NCI-H510A treated with DMSO at 0.1 percent for 48 hours (cell line): Measurements from ENCODE around the gene SECISBP2L.
"Not testable (repeated sequence)": the region's sequence is repeated elsewhere in the genome, so short reads cannot be mapped to it uniquely, and the experiment has no call there.

Experiments
- DNase-seq: peaks from one replicate; lab custom pipeline; 2025; lab: John Stamatoyannopoulos, UW

Gene SECISBP2L

DNA sequence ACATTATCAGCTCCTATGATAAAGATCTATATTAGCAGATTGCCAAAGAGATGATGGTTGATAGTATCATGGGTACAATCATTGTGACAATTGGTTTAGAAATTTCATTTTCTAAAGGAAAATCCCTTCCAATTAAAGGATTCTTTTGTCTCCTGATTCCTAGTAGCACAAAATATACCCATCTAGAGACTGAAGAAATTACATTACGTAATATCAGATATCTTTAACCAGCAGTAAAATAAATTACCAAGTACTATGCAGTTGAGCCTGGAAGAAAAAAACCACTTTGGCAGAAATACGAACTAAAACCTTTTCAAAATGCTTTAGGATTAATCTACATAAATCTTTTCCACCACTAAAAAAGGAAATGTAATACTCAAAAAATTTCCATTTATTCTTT is 46.9 kb downstream of the SECISBP2L start:
- DNase-seq = no peak

DNA sequence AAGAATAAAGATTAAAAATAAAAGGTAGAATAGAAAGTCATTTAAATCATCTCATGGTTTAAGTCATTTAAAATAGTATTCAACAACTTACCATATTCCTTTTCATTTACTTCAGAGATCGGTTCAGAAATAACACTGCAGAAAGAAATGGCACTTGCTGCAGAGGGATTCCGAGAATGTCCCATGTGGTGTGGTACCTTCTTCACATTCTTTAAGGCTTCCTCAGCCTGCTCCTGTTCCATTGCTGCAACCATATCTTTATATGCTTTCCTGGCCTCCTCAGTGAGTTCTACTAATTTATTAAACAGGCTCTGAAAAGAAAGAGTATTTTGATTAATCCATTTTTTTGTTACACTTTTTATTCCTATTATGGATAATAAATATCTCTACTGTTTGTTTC is 50.0 kb downstream of the SECISBP2L start:
- no peak for DNase-seq

DNA sequence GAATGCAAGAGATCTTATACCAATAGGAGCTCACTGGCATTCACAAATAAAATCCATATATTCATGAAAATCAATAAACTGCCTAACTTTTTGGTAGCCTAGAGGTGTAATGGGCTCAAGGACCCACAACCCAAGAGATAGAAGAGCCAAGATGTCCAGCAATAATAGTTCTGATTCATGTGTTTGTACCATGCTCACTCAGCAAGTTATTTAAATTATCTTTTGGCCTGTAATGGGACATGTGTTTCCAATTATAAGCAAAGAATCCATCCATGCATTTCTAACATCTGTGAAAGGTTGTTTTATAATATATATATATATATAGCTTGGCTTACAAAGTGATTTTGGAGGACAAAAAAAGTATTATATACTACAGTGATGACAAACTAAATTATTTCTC is 52.9 kb downstream of the SECISBP2L start:
- no peak for DNase-seq

DNA sequence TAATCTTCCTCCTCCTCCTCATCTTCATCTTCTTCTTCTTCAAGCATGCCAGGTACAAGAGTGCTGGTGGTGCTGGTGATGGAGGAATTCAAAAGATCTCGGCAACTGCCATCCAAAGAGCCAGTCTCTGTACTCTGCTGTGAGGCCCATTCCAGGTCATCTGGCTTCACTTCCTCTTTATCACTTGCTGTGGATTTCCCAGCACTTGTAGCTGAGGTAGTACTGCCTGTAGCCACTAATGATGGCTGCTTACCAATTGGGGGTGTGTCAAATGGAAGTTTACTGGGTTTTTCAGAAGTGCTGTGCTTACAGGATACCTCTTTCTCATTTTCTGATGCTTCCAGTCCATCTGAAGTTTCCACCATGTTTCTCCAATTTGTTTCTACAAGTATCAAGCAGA is 53.7 kb downstream of the SECISBP2L start:
- no peak for DNase-seq

DNA sequence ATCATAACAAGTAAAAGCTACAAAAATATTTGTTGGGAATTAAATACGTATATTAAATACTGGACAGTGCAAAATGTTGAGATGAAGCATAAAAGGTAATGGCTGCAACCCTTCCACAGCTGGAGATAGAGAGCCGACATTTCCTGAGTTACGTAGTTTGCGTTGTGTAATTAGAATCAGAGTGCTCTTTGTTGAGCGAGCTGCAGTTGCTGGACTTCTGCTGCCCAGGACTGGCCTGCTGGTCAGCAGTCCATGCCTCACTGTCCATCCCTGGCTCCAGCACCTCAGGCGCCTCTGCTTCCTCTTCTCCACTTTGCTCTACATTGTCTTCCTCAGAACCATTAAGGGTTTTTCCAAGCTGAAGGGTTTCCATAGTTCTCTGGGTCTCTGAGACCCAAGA is 54.1 kb downstream of the SECISBP2L start:
- DNase-seq = no peak

DNA sequence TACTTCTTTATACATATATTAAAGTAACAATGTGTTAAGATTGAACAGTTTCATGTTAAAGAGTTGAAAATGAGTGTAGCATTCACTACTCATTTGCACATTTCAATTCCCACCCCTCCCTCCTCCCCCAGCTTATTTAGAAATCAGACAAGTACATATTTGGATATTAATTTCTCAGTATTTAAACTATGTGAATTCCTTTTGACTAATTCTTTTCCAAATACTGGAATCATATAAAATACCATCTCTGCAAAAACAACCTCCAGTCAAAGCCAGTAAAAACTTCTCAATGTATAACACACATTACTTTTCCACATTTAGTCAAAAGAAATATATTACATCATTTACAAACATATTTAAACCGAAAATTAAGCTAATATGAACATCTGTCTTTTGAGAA is 57.1 kb downstream of the SECISBP2L start:
- no peak for DNase-seq

DNA sequence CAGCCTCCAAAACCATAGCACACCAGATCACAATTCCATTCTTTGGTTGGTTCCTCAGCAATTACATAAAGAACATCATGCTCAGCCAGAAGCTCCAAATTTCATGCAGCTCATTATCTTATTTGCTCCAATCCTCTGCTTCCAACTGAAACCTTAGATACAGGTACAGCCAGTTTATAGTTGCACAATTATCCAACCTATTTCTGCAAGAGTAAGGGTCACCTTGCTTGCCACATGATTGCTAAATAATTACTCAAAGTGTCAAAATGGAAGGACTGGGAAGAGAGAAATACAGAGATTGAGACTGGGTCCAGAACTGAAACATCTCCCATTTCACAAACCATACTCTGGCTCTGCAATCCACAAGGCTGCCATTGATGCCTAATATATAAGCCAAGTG is 59.1 kb downstream of the SECISBP2L start:
- no peak for DNase-seq

DNA sequence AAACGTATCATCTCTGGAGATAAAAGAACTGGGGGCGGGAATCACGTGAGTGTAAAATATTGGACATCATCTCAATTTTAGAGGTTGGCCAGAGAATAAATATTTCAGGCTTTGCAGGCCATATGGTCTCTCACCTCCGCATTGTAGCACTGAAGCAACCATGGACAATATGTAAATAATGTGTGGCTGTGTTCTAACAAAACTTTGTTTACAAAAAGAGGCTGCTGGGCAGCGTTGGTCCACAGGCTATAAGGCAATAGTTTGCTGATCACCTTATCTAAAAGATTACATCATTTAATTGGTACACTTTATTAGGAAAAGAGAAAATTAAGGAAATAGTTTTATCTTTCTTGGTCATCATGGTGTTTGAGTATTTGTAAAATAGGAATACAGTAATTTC is 60.0 kb downstream of the SECISBP2L start:
- no peak for DNase-seq

DNA sequence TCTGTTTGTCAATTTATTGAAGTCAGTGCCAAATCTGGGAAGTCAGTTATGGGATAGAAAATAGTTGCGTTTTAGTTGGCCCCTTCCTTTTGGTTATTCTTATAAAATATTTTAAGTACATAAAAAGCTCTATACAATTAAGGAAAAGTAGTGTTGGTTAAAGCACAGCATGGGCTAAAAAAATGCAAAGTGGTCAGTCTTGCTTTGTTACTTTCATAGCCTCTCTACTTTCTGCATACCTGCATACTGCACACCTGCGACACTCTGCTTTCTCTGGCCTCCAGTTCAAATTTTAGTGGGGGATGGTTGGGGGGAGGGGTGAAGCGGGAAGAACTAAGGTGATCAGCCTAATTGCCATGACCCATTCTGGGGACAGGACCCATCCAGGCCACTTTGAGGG is 60.7 kb downstream of the SECISBP2L start:
- DNase-seq = no peak

DNA sequence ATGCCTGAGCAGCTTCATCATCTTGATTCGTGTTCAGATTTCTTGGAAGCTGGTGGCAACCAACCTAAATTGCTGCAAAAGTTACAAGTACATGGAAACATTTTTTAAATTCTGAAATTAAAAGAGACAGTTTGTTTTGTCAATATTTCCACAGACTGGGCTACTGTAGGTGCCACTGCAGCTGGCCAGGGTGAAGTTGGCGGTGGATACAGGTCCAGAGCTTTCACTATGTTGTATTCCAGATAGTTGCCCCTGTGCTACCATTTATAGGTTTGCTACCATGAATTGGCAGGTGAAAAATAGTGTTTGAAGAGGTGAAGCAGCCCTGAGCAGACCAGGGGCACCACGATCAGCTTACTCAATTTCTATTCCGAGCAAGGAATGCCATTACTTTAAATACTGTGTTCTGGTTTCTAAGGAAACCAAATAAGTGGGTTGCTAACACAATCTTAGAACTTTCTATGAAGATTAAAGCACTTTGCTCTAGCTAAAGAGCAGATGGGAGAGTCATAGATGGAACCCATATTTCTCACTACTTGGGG is 61.4 kb downstream of the SECISBP2L start:
- DNase-seq = no peak

DNA sequence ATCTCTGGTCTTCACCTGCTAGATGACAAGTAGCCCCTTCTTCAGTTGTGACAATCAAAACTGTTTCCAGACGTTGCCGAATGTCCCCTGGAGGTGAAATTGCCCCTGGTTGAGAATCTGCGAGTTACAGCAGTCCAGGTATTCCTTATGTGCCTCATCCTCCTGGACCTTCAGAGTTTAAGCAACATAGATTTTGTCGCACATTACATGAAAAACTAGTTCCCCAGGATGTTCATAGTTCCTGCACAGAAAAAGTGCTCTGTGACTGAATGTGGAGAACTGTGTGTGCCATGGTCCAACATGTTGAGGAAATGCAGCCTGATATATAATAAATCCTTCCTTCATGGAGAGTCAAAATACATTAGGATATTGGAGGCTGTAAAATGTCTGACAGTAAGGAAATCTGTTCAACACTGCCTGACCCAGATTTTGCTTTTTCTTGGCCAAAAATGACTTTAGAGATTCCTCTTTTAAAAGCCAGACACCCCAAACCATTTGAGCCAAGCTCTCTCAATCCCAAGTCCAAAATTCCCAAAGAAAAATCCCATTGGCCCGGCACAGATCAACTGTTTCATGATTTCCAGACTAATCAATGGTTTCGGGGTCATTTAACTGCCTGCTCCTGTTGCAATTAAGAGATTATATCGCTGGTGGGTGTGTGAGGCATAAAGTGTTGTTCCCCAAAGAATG is 62.1 kb downstream of the SECISBP2L start:
- DNase-seq = no peak

DNA sequence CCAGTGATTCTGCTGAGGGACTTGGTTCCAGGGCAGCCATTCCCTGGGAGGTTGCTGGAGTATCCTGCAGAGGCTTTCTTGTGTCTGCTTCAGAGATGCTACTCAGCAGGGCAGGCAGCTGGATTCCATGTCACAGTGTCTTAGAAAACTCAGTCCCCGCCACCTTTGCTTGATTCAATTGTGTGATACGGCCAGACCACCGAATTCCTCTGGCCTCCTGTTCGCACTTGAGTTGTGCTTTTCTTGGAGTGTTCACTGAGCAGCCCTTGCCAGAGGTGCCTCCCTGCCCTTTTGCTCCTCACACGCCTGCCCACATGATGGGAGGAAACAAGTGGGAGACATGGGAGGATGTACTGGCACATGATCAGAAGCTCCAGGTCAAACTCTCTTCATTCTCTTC is 62.9 kb downstream of the SECISBP2L start:
- DNase-seq = no peak

DNA sequence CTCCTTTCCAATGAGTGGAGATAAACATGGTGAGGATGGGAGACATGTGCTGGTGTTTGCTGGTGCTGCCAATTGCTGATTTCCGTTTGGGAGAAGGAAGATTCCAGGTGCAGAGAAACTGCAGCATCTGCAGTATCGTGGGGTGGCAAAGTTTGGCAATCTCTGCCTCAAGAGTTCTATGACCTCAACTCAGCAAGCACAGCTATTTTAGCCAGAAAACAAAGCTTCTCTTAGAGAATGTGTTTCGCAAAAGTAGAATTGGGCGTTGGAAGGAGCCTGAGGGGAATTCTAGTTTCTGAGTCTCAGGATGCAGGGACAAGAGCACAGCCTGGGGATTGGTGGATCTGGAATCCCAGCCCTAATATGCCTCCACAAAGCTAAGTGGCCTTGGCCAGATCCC is 64.3 kb downstream of the SECISBP2L start:
- DNase-seq = no peak

DNA sequence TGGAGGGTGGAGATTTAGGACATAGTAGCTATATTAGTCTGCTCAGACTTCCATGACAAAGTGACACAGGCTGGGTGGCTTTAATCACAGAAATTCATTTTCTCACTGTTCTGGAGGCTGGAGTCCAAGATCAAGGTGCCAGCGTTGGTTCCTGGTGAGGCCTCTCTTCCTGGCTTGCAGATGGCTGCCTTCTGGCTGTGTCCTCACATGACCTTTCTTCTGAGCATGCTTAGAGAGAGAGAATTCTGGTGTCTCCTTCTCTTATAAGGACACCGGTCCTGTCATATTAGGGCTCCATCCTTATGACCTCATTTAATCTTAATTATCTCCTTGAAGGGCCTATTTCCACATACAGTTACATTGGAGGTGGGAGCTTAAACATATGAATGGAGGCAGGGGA is 67.6 kb downstream of the SECISBP2L start:
- DNase-seq = no peak

DNA sequence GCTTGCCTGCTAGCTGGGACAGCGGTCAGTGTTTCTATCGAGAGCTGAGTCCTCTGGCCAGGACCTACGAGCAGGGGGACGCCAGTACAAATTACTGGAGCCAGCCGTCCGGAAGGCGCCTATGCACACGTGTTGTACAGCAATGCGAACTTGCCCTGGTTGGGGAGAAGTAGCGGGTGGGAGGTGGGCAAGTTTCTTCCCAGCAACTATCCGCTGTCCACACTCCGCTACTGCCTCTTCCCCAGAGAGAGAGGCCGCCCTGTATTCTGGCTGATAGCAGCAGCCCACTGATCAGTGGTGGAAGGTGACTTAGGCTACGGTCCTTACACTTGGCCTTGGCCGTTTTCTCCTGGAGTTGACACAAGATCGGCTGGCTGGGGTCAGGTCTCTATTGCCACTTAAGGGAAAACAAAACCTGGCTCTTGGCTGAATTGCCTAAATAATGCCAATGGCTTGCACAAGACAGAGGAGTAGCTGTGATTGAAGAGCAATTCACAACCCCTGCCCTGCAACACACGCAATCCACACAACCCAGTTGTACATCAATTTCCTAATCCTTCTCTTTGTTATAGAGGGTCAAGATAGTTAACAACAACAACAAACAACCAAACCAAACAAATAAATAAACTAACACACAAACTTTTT is 69.7 kb downstream of the SECISBP2L start:
- no peak for DNase-seq

DNA sequence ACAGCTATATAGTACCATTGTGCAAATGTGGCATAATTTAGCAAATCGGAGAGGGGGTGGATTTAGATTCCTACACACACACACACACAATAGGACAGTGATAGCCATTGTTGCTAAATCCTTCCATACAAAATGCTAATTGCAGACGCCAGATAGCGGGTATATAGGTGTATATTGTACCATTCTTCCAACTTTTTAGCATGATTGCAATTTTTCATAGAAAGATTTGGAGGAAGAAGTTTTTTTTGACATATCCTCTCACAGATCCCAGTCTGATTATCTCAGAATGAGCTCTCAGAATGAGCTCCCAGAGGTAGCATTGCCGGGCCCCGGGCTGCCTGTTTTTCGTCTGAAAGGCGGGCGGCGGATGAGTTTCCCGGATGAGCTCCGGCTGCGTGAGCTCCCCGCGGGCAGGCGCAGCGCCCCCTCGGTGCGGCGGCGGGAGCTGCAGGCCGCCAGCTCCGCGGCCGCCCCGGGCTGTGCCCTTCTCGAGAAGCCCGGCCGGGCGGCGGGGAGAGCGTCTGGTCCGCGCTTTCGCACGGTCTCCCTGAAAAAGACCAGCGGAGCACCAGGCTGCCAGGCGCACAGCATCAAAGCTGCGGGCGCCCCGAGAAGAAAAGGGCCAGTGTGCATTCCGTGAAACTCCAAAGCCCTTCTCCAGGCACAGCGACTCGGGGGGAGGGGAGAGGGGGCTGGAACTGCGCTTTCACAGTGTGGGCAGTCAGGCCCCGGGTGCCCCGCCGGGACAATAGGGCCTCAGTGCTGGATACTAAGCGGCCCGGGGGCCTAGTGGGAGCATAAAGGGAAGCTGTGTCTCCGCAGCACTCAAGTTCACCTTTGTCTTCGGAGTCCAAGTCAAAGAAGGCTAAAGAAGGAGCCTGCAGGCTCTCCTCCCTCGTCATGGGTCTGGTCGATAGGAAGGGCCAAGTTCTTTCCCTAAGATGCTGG is 70.5 kb downstream of the SECISBP2L start:
- DNase-seq = peak; percentile 44

DNA sequence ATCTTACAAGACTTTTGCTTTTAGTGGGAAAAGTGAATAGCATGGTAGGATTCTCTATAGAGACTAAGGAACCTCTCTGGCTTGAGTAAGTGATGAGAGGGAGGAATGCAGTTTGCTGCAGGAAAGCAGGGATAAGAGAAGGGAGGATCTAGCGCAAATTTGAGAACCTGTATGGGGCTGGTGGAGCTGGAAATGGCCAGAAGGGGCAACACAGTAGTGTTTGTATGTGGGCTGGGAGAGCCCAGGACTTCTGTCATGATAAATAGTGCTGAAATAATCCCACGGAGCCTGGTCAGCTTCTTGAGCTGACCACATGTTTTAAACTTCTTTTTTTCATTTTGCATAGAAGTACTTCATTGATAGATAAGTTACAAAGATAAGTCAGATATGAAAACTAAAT is 71.4 kb downstream of the SECISBP2L start:
- DNase-seq = no peak

DNA sequence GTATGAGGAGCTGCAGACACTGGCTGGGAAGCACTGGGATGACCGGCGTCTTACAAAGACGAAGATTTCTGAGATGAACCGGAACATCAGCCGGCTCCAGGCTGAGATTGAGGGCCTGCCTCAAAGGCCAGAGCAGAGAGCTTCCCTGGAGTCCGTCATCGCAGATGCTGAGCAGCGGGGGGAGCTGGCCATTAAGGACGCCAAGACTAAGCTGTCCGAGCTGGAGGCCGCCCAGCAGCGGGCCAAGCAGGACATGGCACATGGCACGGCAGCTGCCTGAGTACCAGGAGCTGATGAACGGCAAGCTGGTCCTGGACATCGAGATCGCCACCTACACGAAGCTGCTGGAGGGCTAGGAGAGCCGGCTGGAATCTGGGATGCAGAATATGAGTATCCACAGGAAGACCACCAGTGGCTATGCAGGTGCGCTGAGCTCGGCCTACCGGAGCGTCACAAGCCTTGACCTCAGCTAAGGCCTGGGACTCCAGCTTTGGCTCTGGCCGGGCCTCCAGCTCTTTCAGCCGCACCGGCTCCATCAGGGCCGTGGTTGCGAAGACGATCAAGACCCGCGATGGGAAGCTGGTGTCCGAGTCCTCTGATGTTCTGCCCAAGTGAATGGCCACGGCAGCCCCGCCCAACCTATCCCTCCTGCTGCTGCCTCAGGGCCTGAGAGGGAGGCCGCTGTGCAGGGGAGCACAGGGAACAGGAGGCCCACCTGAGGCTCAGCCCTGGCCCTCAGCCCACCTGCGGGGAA is 73.3 kb downstream of the SECISBP2L start:
- DNase-seq = no peak

DNA sequence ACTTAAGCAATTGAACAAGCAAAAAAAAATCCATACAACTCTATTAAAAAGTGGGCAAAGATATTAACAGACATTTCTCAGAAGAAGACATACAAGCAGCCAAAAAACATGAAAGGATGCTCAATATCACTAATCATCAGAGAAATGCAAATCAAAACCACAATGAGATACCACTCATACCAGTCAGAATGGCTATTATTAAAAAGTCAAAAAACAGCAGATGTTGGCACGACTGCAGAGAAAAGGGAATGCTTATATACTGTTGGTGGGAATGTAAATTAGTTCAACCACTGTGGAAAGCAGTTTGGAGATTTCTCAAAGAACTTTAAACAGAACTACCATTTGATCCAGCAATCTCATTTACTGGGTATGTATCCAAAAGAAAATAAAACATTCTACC is 75.3 kb downstream of the SECISBP2L start:
- not testable (repeated sequence) for DNase-seq

DNA sequence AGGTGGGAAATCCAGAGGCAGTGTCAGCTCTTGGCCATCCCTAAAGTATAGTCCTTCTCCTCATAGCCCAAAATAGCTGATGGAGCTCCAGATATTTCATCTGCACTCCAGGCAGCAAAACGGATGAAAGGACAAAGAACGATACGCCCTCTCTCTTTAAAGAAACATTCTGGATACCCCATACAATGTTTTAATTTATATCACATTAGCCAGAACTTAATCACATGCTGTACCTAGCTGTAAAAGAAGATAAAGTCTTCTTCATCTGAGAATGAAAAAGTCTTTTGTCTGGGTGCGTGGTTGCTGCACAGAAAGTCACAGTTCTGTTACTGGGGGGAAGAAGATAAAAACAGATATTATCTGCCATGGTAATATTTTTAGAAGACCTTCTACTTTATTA is 78.2 kb downstream of the SECISBP2L start:
- DNase-seq = no peak

DNA sequence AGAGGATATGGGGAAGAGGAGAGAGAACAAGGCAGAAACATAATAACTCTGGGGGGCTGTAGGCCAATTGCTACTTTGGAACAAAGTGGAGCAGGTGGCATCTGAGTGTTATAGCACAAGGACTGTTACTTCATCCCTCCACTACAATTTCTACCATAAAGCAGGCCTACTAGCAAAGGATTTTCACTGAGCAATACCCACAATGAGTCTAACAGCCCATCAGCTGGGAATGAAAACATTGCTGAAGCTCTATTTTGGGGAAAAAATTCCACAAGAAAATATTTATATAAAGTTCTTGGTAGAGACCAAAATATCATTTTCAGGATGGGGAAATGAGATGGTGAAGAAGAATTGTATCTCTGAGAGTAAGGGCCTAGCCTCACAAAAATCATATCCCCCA is 78.9 kb downstream of the SECISBP2L start:
- DNase-seq = no peak
